HepG2 (cell line): Measurements from ENCODE around the gene CD81. TPM values are rescaled to one million over a fixed set of nuclear protein-coding genes. Genes with fewer than 3 reads are reported as not detected.

Experiments used
- ATAC-seq: fragments of 200-7000 bp; cut with Tn5 transposase; 3 replicates; pipeline ENCODE4 v1.9.1; 2020; ENCODE audit warnings: mild to moderate bottlenecking, moderate library complexity
- BruUV-seq: library from RNA; stranded (reverse); fragments of 400-500 nt; replicated peaks from 2 replicates; lab custom pipeline; 2021; lab: Mats Ljungman, UMichigan
- CTCF ChIA-PET: fragments of 300-600 bp; formaldehyde crosslinking; extraction: SDS; loops from one replicate; lab custom pipeline; 2021; ENCODE audit warnings: low total read pairs, inconsistent platforms, low intra/inter-chr PET ratio; lab: Yijun Ruan, JAX
- POLR2A ChIA-PET: fragments of 350-600 bp; sonication (Branson Sonifier 250); formaldehyde crosslinking; loops from one replicate; lab custom pipeline; 2020; ENCODE audit warnings: antibody characterized with exemption, inconsistent platforms; lab: Yijun Ruan, JAX
- DNase-seq: peaks from one replicate; pipeline ENCODE4 v3.0.0-alpha.2; 2015; ENCODE audit warnings: low spot score
- FAIRE-seq: peaks from 3 replicates; lab custom pipeline; 2011; peaks lifted over from hg19 to GRCh38; lab: Jason Lieb, UNC
- H2AFZ ChIP-seq: one replicate; pipeline ENCODE4 v1.6.1; 2011; ENCODE audit warnings: low read length, inconsistent platforms
- H3K27ac ChIP-seq: fragments of 300-600 bp; 3 replicates; pipeline ENCODE4 v1.8.0; 2011; ENCODE audit warnings: mixed run types, mild to moderate bottlenecking, mixed read lengths, low read length, inconsistent platforms; ENCODE audit not compliant: insufficient read depth; ENCODE audit errors: extremely low read length
- H3K27me3 ChIP-seq, 2 experiments: fragments of 200-600 bp in 1 of 2; 2 replicates in 1 of 2; 3 replicates in 1 of 2; pipeline versions ENCODE4 v1.6.0 to v1.8.0; 2011; ENCODE audit warnings: low read length in 2 of 2, mild to moderate bottlenecking in 2 of 2, moderate library complexity in 2 of 2, inconsistent platforms in 1 of 2; ENCODE audit not compliant: insufficient read depth in 2 of 2, control insufficient read depth in 1 of 2
- H3K36me3 ChIP-seq, 2 experiments: fragments of 200-600 bp in 1 of 2; replicated peaks in 1 of 2; 2 replicates in 1 of 2; 3 replicates in 1 of 2; pipeline versions ENCODE4 v1.5.1 to v1.8.0; 2011; ENCODE audit warnings: low read length in 2 of 2, inconsistent platforms in 1 of 2; ENCODE audit not compliant: insufficient read depth in 2 of 2, control insufficient read depth in 1 of 2
- H3K4me1 ChIP-seq: 2 replicates; pipeline ENCODE4 v1.5.1; 2012; ENCODE audit warnings: low read length, inconsistent platforms; ENCODE audit not compliant: insufficient read depth
- H3K4me2 ChIP-seq: 2 replicates; pipeline ENCODE4 v1.6.0; 2011; ENCODE audit warnings: low read depth, low read length, inconsistent platforms
- H3K4me3 ChIP-seq, 3 experiments: fragments of 200-600 bp in 1 of 3; sonication (generic), shearing (Covaris generic) in 1 of 3; replicated peaks in 1 of 3; 2 replicates each; pipeline ENCODE4 v1.5.1; 2011 to 2016; ENCODE audit warnings: low read length in 3 of 3, inconsistent platforms in 2 of 3, low read depth in 2 of 3, mild to moderate bottlenecking in 2 of 3, control low read depth in 1 of 3, mixed read lengths in 1 of 3; ENCODE audit not compliant: insufficient read depth in 1 of 3
- H3K79me2 ChIP-seq: one replicate; pipeline ENCODE4 v1.6.1; 2011; ENCODE audit warnings: low read length, inconsistent platforms; ENCODE audit not compliant: insufficient read depth
- H3K9ac ChIP-seq: 2 replicates; pipeline ENCODE4 v1.6.0; 2011; ENCODE audit warnings: mild to moderate bottlenecking, low read depth, low read length, inconsistent platforms; ENCODE audit not compliant: insufficient read depth
- H3K9me3 ChIP-seq: 2 replicates; pipeline ENCODE4 v1.5.1; 2012; ENCODE audit warnings: mild to moderate bottlenecking, low read length
- H4K20me1 ChIP-seq: 2 replicates; pipeline ENCODE4 v1.6.0; 2011; ENCODE audit warnings: inconsistent platforms, mild to moderate bottlenecking, low read length, moderate library complexity; ENCODE audit not compliant: insufficient read depth
- ATF1 ChIP-seq: IDR thresholded peaks from 2 replicates; pipeline ENCODE4 v1.6.1; 2016; ENCODE audit warnings: mild to moderate bottlenecking, control low read depth
- EHMT2 ChIP-seq: fragments of 200-600 bp; sonication (generic); IDR thresholded peaks from 2 replicates; pipeline ENCODE4 v1.7.0; 2017; ENCODE audit warnings: antibody characterized with exemption, low read depth, low read length, borderline replicate concordance
- HMGA1 ChIP-seq: sonication (generic); formaldehyde crosslinking; conservative IDR thresholded peaks from 2 replicates; pipeline ENCODE4 v1.4.0; 2020; ENCODE audit warnings: missing genetic modification reagents
- HNRNPLL ChIP-seq: fragments of 200-400 bp; formaldehyde crosslinking; IDR thresholded peaks from 2 replicates; pipeline ENCODE4 v1.6.1; 2017; ENCODE audit warnings: mild to moderate bottlenecking, low read depth, low read length; ENCODE audit not compliant: poor library complexity, severe bottlenecking
- HOXD1 ChIP-seq: sonication (generic); formaldehyde crosslinking; IDR thresholded peaks from 2 replicates; pipeline ENCODE4 v1.5.0; 2020; ENCODE audit warnings: missing genetic modification reagents
- MED8 ChIP-seq: sonication (generic); formaldehyde crosslinking; IDR thresholded peaks from 2 replicates; pipeline ENCODE4 v1.8.1; 2023; ENCODE audit warnings: mild to moderate bottlenecking, missing genetic modification reagents; ENCODE audit not compliant: insufficient replicate concordance
- PRPF4 ChIP-seq: fragments of 200-400 bp; formaldehyde crosslinking; IDR thresholded peaks from 2 replicates; pipeline ENCODE4 v1.6.1; 2016; ENCODE audit warnings: low read length, low read depth; ENCODE audit not compliant: poor library complexity, severe bottlenecking
- RBFOX2 ChIP-seq: fragments of 200-400 bp; formaldehyde crosslinking; IDR thresholded peaks from 2 replicates; pipeline ENCODE4 v1.6.1; 2017; ENCODE audit warnings: low read depth, mild to moderate bottlenecking, low read length
- U2AF2 ChIP-seq: fragments of 200-400 bp; formaldehyde crosslinking; IDR thresholded peaks from 2 replicates; pipeline ENCODE4 v1.6.1; 2017; ENCODE audit warnings: low read depth, mild to moderate bottlenecking, low read length
- YEATS4 ChIP-seq: sonication (generic); formaldehyde crosslinking; IDR thresholded peaks from 2 replicates; pipeline ENCODE4 v1.4.0; 2020; ENCODE audit warnings: missing genetic modification reagents, borderline replicate concordance
- ZNF317 ChIP-seq: sonication (generic); formaldehyde crosslinking; IDR thresholded peaks from 2 replicates; pipeline ENCODE4 v1.5.0; 2020; ENCODE audit warnings: mild to moderate bottlenecking, missing genetic modification reagents
- ZNF556 ChIP-seq: sonication (generic); formaldehyde crosslinking; IDR thresholded peaks from 2 replicates; pipeline ENCODE4 v1.4.0; 2020; ENCODE audit warnings: mild to moderate bottlenecking, missing genetic modification reagents, borderline replicate concordance
- ZNF598 ChIP-seq: sonication (generic); formaldehyde crosslinking; IDR thresholded peaks from 2 replicates; pipeline ENCODE4 v1.5.1; 2020; ENCODE audit warnings: mild to moderate bottlenecking, missing genetic modification reagents, borderline replicate concordance
- ZNF652 ChIP-seq: IDR thresholded peaks from 2 replicates; pipeline ENCODE4 v1.6.1; 2016; ENCODE audit warnings: low read depth, borderline replicate concordance
- WGBS: methylation state at CpG from one replicate; pipeline ENCODE4 v1.1.6; 2017; ENCODE audit warnings: low lambda C conversion rate; 5-methylcytosine and 5-hydroxymethylcytosine counted together
- in situ Hi-C: cut with HindIII; loops from 2 replicates; pipeline ENCODE4 v1.10.0; 2017; ENCODE audit warnings: low pct_unique_long_range_greater_than_20kb; ENCODE audit not compliant: extremely low pct_ligation_motif_present
- intact Hi-C: fragments of 100-400 bp; cut with micrococcal nuclease; formaldehyde crosslinking; loops from one replicate; pipeline ENCODE4 v1.10.0; 2022; ENCODE audit not compliant: unreplicated experiment
- polyA plus RNA-seq, 8 experiments: library from polyadenylated mRNA; depleted of rRNA in 3 of 8; stranded (reverse) in 7 of 8; unstranded in 1 of 8; fragments of >200 nt; fragmentation: Illumina TruSeq in 4 of 8; extraction: Trizol in 4 of 8; gene quantifications; 2 replicates each; pipeline versions ENCODE4 v1.2.1 to v1.2.3, GENCODE V29; 2011 to 2016; ENCODE audit warnings: low read depth in 4 of 8, missing spikeins in 1 of 8, mixed read lengths in 1 of 8; ENCODE audit not compliant: insufficient read depth in 1 of 8
- total RNA-seq, 5 experiments: library from RNA; depleted of rRNA; stranded (reverse); fragments of >200 nt; fragmentation: Illumina TruSeq; extraction: Trizol; gene quantifications; 2 replicates each; pipeline ENCODE4 v1.2.3, GENCODE V29; 2016; ENCODE audit warnings: low read depth in 1 of 5
- TF ChIP-seq, protein P1 (sequence below): sonication (generic); formaldehyde crosslinking; IDR thresholded peaks from 2 replicates; pipeline ENCODE4 v1.5.0; 2020; ENCODE audit warnings: missing genetic modification reagents, mild to moderate bottlenecking, borderline replicate concordance
- TF ChIP-seq, protein P2 (sequence below): sonication (generic); formaldehyde crosslinking; IDR thresholded peaks from 2 replicates; pipeline ENCODE4 v1.4.0; 2020; ENCODE audit warnings: mild to moderate bottlenecking, missing genetic modification reagents

The CD81 gene
- total and polyA plus RNA-seq, 2 of the 13 experiments (the other 11 are each of a cell fraction or from before 2014, with no cell fraction given), result not detected

GRCh38 chr11:2342557-2342956 is 34.6 kb upstream of the CD81 start:
- H3K4me1 ChIP-seq, result no peaks in the 10 kb centered on the region
- peaks cover 0 to 27% of the 10 kb centered on the region in 2 experiments; a peak in 4 of 5 replicates for H3K27me3 ChIP-seq
- no peak overlapping the region for H3K4me3 ChIP-seq
- in situ Hi-C loops, result no loop called here
- intact Hi-C loops, result no loop called here
- H2AFZ ChIP-seq, result no peak overlapping the region
- TF ChIP-seq, protein P1, sequence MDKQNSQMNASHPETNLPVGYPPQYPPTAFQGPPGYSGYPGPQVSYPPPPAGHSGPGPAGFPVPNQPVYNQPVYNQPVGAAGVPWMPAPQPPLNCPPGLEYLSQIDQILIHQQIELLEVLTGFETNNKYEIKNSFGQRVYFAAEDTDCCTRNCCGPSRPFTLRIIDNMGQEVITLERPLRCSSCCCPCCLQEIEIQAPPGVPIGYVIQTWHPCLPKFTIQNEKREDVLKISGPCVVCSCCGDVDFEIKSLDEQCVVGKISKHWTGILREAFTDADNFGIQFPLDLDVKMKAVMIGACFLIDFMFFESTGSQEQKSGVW (CRISPR knock-in tag), result no peak
- TF ChIP-seq ZNF556, result no peak
- no peak for TF ChIP-seq MED8
- TF ChIP-seq PRPF4, result no peak
- TF ChIP-seq HNRNPLL, result no peak
- no peak for TF ChIP-seq HOXD1 (CRISPR knock-in tag)
- TF ChIP-seq ZNF598 (CRISPR knock-in tag), result no peak
- no peak for TF ChIP-seq U2AF2
- no peak for TF ChIP-seq RBFOX2
- TF ChIP-seq ATF1 (CRISPR knock-in tag), result no peak
- no peak for TF ChIP-seq ZNF317 (CRISPR knock-in tag)
- TF ChIP-seq ZNF652, result no peak
- TF ChIP-seq, protein P2, sequence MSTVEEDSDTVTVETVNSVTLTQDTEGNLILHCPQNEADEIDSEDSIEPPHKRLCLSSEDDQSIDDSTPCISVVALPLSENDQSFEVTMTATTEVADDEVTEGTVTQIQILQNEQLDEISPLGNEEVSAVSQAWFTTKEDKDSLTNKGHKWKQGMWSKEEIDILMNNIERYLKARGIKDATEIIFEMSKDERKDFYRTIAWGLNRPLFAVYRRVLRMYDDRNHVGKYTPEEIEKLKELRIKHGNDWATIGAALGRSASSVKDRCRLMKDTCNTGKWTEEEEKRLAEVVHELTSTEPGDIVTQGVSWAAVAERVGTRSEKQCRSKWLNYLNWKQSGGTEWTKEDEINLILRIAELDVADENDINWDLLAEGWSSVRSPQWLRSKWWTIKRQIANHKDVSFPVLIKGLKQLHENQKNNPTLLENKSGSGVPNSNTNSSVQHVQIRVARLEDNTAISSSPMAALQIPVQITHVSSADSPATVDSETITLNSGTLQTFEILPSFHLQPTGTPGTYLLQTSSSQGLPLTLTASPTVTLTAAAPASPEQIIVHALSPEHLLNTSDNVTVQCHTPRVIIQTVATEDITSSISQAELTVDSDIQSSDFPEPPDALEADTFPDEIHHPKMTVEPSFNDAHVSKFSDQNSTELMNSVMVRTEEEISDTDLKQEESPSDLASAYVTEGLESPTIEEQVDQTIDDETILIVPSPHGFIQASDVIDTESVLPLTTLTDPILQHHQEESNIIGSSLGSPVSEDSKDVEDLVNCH (CRISPR knock-in tag), result no peak
- TF ChIP-seq YEATS4, result no peak
- TF ChIP-seq EHMT2, result no peak
- no peak for TF ChIP-seq HMGA1
- ATAC-seq, result no peak
- 3% methylated on average over 3 of the region's 3 CpGs for WGBS
- H3K36me3 ChIP-seq, result no peaks in the 10 kb centered on the region
- ChIA-PET CTCF (no interaction called here), POLR2A (no interaction called here)
- no peak for DNase-seq
- no peaks in the 10 kb centered on the region for H4K20me1 ChIP-seq
- H3K4me2 ChIP-seq, result no peak overlapping the region
- no peak overlapping the region for H3K9ac ChIP-seq
- no peaks in the 10 kb centered on the region for H3K9me3 ChIP-seq
- FAIRE-seq, result no peak
- H3K79me2 ChIP-seq, result no peaks in the 10 kb centered on the region
- no TSS peak for BruUV-seq
- no peak overlapping the region for H3K27ac ChIP-seq
